Measurements from ENCODE around the gene PURB.
"Not testable (repeated sequence)": the region's sequence is repeated elsewhere in the genome, so short reads cannot be mapped to it uniquely, and the experiment has no call there.

DNA sequence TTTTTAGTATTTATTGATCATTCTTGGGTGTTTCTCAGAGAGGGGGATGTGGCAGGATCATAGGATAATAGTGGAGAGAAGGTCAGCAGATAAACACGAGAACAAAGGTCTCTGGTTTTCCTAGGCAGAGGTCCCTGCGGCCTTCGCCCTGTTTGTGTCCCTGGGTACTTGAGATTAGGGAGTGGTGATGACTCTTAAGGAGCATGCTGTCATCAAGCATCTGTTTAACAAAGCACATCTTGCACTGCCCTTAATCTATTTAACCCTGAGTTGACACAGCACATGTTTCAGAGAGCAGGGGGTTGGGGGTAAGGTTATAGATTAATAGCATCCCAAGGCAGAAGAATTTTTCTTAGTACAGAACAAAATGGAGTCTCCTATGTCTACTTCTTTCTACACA, 15.0 kb downstream of the PURB start:
- TF ChIP-seq, protein P1, sequence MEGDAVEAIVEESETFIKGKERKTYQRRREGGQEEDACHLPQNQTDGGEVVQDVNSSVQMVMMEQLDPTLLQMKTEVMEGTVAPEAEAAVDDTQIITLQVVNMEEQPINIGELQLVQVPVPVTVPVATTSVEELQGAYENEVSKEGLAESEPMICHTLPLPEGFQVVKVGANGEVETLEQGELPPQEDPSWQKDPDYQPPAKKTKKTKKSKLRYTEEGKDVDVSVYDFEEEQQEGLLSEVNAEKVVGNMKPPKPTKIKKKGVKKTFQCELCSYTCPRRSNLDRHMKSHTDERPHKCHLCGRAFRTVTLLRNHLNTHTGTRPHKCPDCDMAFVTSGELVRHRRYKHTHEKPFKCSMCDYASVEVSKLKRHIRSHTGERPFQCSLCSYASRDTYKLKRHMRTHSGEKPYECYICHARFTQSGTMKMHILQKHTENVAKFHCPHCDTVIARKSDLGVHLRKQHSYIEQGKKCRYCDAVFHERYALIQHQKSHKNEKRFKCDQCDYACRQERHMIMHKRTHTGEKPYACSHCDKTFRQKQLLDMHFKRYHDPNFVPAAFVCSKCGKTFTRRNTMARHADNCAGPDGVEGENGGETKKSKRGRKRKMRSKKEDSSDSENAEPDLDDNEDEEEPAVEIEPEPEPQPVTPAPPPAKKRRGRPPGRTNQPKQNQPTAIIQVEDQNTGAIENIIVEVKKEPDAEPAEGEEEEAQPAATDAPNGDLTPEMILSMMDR (conservative IDR thresholded peaks at IDR 0.05 in 1 of 2, IDR thresholded peaks at IDR 0.05 in 1 of 2; ENCODE audit: extremely low read depth in 1 of 2, insufficient read depth in 1 of 2, low read depth in 1 of 2, low read length in 2 of 2) = not testable (repeated sequence)
- TF ChIP-seq EZH2 (IDR thresholded peaks at IDR 0.05; ENCODE audit: borderline replicate concordance, low read length) = not testable (repeated sequence)
